HepG2 (cell line): Measurements from ENCODE around the gene HNRNPC. TPM values are rescaled to one million over a fixed set of nuclear protein-coding genes. Genes with fewer than 3 reads are reported as not detected.

Source experiments
- ARNT2 ChIP-seq: sonication (generic); formaldehyde crosslinking; IDR thresholded peaks from 2 replicates; pipeline ENCODE4 v1.8.0; 2022; ENCODE audit warnings: mild to moderate bottlenecking, low read depth, missing genetic modification reagents, moderate library complexity
- ATF1 ChIP-seq: IDR thresholded peaks from 2 replicates; pipeline ENCODE4 v1.6.1; 2016; ENCODE audit warnings: mild to moderate bottlenecking, control low read depth
- CSRNP1 ChIP-seq: sonication (generic); formaldehyde crosslinking; IDR thresholded peaks from 2 replicates; pipeline ENCODE4 v1.8.1; 2023; ENCODE audit warnings: mild to moderate bottlenecking, missing genetic modification reagents
- ISL2 ChIP-seq: sonication (generic); formaldehyde crosslinking; IDR thresholded peaks from 2 replicates; pipeline ENCODE4 v1.5.0; 2020; ENCODE audit warnings: missing genetic modification reagents
- JDP2 ChIP-seq: sonication (generic); formaldehyde crosslinking; IDR thresholded peaks from 2 replicates; pipeline ENCODE4 v1.8.1; 2022; ENCODE audit warnings: missing genetic modification reagents, borderline replicate concordance
- MLLT10 ChIP-seq: sonication (generic); formaldehyde crosslinking; IDR thresholded peaks from 2 replicates; pipeline ENCODE4 v1.4.0; 2020; ENCODE audit warnings: missing genetic modification reagents
- NR0B2 ChIP-seq: sonication (generic); formaldehyde crosslinking; IDR thresholded peaks from 2 replicates; pipeline ENCODE4 v1.4.0; 2020; ENCODE audit warnings: mild to moderate bottlenecking, missing genetic modification reagents
- SP1 ChIP-seq, 2 experiments: fragments of 450-650 bp in 1 of 2; sonication (generic) in 1 of 2; formaldehyde crosslinking in 1 of 2; IDR thresholded peaks; 2 replicates each; pipeline versions ENCODE4 v1.4.0 to v1.6.1; 2016 to 2020; ENCODE audit warnings: missing genetic modification reagents in 1 of 2
- TAF15 ChIP-seq: fragments of 200-400 bp; formaldehyde crosslinking; IDR thresholded peaks from one replicate; pipeline ENCODE4 v1.6.1; 2018; ENCODE audit warnings: mild to moderate bottlenecking, low read depth, low read length; ENCODE audit not compliant: poor library complexity, severe bottlenecking
- TSC22D2 ChIP-seq: sonication (generic); formaldehyde crosslinking; IDR thresholded peaks from 2 replicates; pipeline ENCODE4 v1.5.1; 2020; ENCODE audit warnings: missing genetic modification reagents, mild to moderate bottlenecking, borderline replicate concordance
- ZBTB38 ChIP-seq: sonication (generic); formaldehyde crosslinking; IDR thresholded peaks from 2 replicates; pipeline ENCODE4 v1.5.1; 2020; ENCODE audit warnings: mild to moderate bottlenecking, missing genetic modification reagents
- ZKSCAN8 ChIP-seq: IDR thresholded peaks from 2 replicates; pipeline ENCODE4 v1.6.1; 2016; ENCODE audit warnings: borderline replicate concordance, missing genetic modification reagents, missing compliant biosample characterization
- ZNF225 ChIP-seq: sonication (generic); formaldehyde crosslinking; IDR thresholded peaks from 2 replicates; pipeline ENCODE4 v1.4.0; 2020; ENCODE audit warnings: mild to moderate bottlenecking, missing genetic modification reagents
- ZNF263 ChIP-seq: sonication (generic); formaldehyde crosslinking; IDR thresholded peaks from 2 replicates; pipeline ENCODE4 v1.4.0; 2020; ENCODE audit warnings: missing genetic modification reagents
- ZNF296 ChIP-seq: sonication (generic); formaldehyde crosslinking; conservative IDR thresholded peaks from 2 replicates; pipeline ENCODE4 v1.5.0; 2020; ENCODE audit warnings: mild to moderate bottlenecking, missing genetic modification reagents
- polyA plus RNA-seq, 8 experiments: library from polyadenylated mRNA; depleted of rRNA in 3 of 8; stranded (reverse) in 7 of 8; unstranded in 1 of 8; fragments of >200 nt; fragmentation: Illumina TruSeq in 4 of 8; extraction: Trizol in 4 of 8; gene quantifications; 2 replicates each; pipeline versions ENCODE4 v1.2.1 to v1.2.3, GENCODE V29; 2011 to 2016; ENCODE audit warnings: low read depth in 4 of 8, missing spikeins in 1 of 8, mixed read lengths in 1 of 8; ENCODE audit not compliant: insufficient read depth in 1 of 8
- total RNA-seq, 5 experiments: library from RNA; depleted of rRNA; stranded (reverse); fragments of >200 nt; fragmentation: Illumina TruSeq; extraction: Trizol; gene quantifications; 2 replicates each; pipeline ENCODE4 v1.2.3, GENCODE V29; 2016; ENCODE audit warnings: low read depth in 1 of 5
- TF ChIP-seq, protein P1 (sequence below): sonication (generic); formaldehyde crosslinking; IDR thresholded peaks from 2 replicates; pipeline ENCODE4 v1.5.0; 2020; ENCODE audit warnings: mild to moderate bottlenecking, missing genetic modification reagents
- TF ChIP-seq, protein P2 (sequence below): IDR thresholded peaks from 2 replicates; pipeline ENCODE4 v1.6.1; 2016; ENCODE audit warnings: low read depth, missing genetic modification reagents, missing compliant biosample characterization
- TF ChIP-seq, protein P3 (sequence below): sonication (generic); formaldehyde crosslinking; IDR thresholded peaks from 2 replicates; pipeline ENCODE4 v1.4.0; 2020; ENCODE audit warnings: mild to moderate bottlenecking, missing genetic modification reagents

Gene HNRNPC
- total and polyA plus RNA-seq, 2 of the 13 experiments (the other 11 are each of a cell fraction or from before 2014, with no cell fraction given), result 628 to 1,099 TPM

DNA sequence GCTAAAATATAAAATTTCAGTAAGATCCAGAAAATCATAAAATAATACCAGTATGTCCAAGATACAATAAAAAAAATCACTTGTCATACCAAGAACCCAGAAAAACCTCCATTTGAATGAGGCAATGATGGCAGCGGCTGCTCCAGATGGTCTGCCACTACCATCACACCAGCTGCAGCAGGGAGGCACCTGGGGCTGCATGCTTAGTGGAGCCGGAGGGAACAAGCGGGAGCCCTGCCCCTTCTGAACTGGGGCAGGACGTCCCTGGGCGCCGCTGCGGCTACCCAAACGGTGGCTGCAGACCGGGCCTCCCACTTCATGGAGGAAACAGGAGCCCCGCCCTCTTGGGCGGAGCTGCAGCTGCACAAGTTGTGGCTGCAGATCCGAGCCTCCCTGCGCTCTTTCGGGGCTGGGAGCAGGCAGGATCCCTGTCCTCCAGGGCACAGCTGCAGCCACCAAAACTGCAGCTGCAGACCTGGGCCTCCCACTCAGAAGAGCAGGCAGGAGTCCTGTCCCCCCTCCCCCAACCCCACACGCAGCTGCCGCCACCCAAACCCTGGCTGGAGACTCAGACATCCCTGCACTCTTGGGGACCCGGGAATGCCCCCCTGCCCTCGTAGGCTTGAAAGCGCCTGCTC is 77.3 kb downstream of the HNRNPC start (continued):
- TF ChIP-seq, protein P1, sequence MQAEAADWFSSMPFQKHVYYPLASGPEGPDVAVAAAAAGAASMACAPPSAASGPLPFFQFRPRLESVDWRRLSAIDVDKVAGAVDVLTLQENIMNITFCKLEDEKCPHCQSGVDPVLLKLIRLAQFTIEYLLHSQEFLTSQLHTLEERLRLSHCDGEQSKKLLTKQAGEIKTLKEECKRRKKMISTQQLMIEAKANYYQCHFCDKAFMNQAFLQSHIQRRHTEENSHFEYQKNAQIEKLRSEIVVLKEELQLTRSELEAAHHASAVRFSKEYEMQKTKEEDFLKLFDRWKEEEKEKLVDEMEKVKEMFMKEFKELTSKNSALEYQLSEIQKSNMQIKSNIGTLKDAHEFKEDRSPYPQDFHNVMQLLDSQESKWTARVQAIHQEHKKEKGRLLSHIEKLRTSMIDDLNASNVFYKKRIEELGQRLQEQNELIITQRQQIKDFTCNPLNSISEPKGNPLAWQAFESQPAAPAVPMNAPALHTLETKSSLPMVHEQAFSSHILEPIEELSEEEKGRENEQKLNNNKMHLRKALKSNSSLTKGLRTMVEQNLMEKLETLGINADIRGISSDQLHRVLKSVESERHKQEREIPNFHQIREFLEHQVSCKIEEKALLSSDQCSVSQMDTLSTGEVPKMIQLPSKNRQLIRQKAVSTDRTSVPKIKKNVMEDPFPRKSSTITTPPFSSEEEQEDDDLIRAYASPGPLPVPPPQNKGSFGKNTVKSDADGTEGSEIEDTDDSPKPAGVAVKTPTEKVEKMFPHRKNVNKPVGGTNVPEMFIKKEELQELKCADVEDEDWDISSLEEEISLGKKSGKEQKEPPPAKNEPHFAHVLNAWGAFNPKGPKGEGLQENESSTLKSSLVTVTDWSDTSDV, result no peak
- TF ChIP-seq, protein P2, sequence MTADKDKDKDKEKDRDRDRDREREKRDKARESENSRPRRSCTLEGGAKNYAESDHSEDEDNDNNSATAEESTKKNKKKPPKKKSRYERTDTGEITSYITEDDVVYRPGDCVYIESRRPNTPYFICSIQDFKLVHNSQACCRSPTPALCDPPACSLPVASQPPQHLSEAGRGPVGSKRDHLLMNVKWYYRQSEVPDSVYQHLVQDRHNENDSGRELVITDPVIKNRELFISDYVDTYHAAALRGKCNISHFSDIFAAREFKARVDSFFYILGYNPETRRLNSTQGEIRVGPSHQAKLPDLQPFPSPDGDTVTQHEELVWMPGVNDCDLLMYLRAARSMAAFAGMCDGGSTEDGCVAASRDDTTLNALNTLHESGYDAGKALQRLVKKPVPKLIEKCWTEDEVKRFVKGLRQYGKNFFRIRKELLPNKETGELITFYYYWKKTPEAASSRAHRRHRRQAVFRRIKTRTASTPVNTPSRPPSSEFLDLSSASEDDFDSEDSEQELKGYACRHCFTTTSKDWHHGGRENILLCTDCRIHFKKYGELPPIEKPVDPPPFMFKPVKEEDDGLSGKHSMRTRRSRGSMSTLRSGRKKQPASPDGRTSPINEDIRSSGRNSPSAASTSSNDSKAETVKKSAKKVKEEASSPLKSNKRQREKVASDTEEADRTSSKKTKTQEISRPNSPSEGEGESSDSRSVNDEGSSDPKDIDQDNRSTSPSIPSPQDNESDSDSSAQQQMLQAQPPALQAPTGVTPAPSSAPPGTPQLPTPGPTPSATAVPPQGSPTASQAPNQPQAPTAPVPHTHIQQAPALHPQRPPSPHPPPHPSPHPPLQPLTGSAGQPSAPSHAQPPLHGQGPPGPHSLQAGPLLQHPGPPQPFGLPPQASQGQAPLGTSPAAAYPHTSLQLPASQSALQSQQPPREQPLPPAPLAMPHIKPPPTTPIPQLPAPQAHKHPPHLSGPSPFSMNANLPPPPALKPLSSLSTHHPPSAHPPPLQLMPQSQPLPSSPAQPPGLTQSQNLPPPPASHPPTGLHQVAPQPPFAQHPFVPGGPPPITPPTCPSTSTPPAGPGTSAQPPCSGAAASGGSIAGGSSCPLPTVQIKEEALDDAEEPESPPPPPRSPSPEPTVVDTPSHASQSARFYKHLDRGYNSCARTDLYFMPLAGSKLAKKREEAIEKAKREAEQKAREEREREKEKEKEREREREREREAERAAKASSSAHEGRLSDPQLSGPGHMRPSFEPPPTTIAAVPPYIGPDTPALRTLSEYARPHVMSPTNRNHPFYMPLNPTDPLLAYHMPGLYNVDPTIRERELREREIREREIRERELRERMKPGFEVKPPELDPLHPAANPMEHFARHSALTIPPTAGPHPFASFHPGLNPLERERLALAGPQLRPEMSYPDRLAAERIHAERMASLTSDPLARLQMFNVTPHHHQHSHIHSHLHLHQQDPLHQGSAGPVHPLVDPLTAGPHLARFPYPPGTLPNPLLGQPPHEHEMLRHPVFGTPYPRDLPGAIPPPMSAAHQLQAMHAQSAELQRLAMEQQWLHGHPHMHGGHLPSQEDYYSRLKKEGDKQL, result no peak
- TF ChIP-seq ZNF225 (CRISPR knock-in tag), result 0 out of 2 replicates have a peak, but pooled peaks have one; percentile 19
- 0 out of 2 replicates have a peak, but pooled peaks have one; percentile 44 for TF ChIP-seq ZNF263 (CRISPR knock-in tag)
- peak; percentile 58; the same call in 1 of the 2 replicates for TF ChIP-seq ZBTB38 (CRISPR knock-in tag)
- TF ChIP-seq MLLT10, result no peak
- TF ChIP-seq, protein P3, sequence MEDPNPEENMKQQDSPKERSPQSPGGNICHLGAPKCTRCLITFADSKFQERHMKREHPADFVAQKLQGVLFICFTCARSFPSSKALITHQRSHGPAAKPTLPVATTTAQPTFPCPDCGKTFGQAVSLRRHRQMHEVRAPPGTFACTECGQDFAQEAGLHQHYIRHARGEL (CRISPR knock-in tag), result 0 out of 2 replicates have a peak, but pooled peaks have one; percentile 49
- TF ChIP-seq CSRNP1 (CRISPR knock-in tag), result peak; percentile 44; the same call in 1 of the 2 replicates
- 0 out of 2 replicates have a peak, but pooled peaks have one; percentile 46 for TF ChIP-seq ARNT2 (CRISPR knock-in tag)
- no peak; the same call in 1 of the 2 replicates for TF ChIP-seq ZNF296 (CRISPR knock-in tag)
- peak; percentile 15; the same call in 1 of the 2 replicates for TF ChIP-seq NR0B2 (CRISPR knock-in tag)
- TF ChIP-seq JDP2 (CRISPR knock-in tag), result no peak
- TF ChIP-seq ZKSCAN8 (CRISPR knock-in tag), result 0 out of 2 replicates have a peak, but pooled peaks have one; percentile 35
- peak; percentile 35 for TF ChIP-seq TAF15
- TF ChIP-seq ATF1, result no peak
- no peak for TF ChIP-seq SP1 (IDR thresholded peaks at IDR 0.05)
- TF ChIP-seq SP1 (CRISPR knock-in tag; IDR thresholded peaks at IDR 0.05), result peak; percentile 52
- 0 out of 2 replicates have a peak, but pooled peaks have one; percentile 37 for TF ChIP-seq TSC22D2 (CRISPR knock-in tag)
- TF ChIP-seq ISL2, result 0 out of 2 replicates have a peak, but pooled peaks have one; percentile 28
